Measurements from ENCODE around the gene FBXO47.

- no peak for TF ChIP-seq POLR2A (IDR thresholded peaks at IDR 0.05; ENCODE audit: low read length)
- no peak for TF ChIP-seq GATA1 (IDR thresholded peaks at IDR 0.05; ENCODE audit: low read depth, low read length)
These were observed 63.8 kb downstream of the FBXO47 start for GRCh38 chr17:38903404-38903803.

Data from erythroblast (primary cell).